Activated CD4-positive, alpha-beta memory T cell treated with anti-CD3 and anti-CD28 coated beads, Interleukin-2, amount 10 ng/mL, durations not matched to agents 7 days and 5 days (primary cell): ENCODE data around the gene WDR44. TPM values are rescaled to one million over a fixed set of nuclear protein-coding genes. Genes with fewer than 3 reads are reported as not detected.

Experiments used
- CTCF ChIA-PET: fragments of 350-600 bp; sonication (Branson Sonifier 250); formaldehyde crosslinking; loops from one replicate; lab custom pipeline; 2021; ENCODE audit warnings: antibody characterized with exemption, inconsistent platforms; lab: Charles Lee
- POLR2A ChIA-PET: fragments of 350-600 bp; sonication (Branson Sonifier 250); formaldehyde crosslinking; loops from one replicate; lab custom pipeline; 2021; ENCODE audit warnings: antibody characterized with exemption; lab: Charles Lee
- DNase-seq: peaks from one replicate; pipeline ENCODE4 v3.0.0-alpha.2; 2020
- H3K27ac Mint-ChIP-seq: one replicate; pipeline ENCODE4 v1.8.0; 2021; ENCODE audit warnings: mild to moderate bottlenecking, mixed read lengths
- H3K27me3 Mint-ChIP-seq: one replicate; pipeline ENCODE4 v1.8.0; 2021; ENCODE audit warnings: mixed read lengths
- H3K36me3 Mint-ChIP-seq: one replicate; pipeline ENCODE4 v1.8.0; 2021; ENCODE audit warnings: low read depth, mixed read lengths
- H3K4me1 Mint-ChIP-seq: one replicate; pipeline ENCODE4 v1.8.0; 2021; ENCODE audit warnings: mixed read lengths
- H3K4me3 Mint-ChIP-seq: one replicate; pipeline ENCODE4 v1.8.0; 2021; ENCODE audit warnings: mild to moderate bottlenecking, mixed read lengths
- H3K9me3 Mint-ChIP-seq: one replicate; pipeline ENCODE4 v1.8.0; 2021; ENCODE audit warnings: mixed read lengths
- total RNA-seq, 2 experiments: library from RNA; stranded (reverse); gene quantifications; one replicate each; pipeline ENCODE4 v1.2.3, GENCODE V29; 2021

WDR44 gene
- total RNA-seq, 2 experiments from 2014 or later: 18.9 to 19.9 TPM

GRCh38 chrX:118368398-118368797 is 22.5 kb downstream of the WDR44 start:
- ChIA-PET POLR2A (no interaction called here), CTCF (no interaction called here)
- peaks cover 3% of the 10 kb centered on the region for H3K4me1 Mint-ChIP-seq
- no peaks in the 10 kb centered on the region for H3K9me3 Mint-ChIP-seq
- H3K27me3 Mint-ChIP-seq: no peaks in the 10 kb centered on the region
- DNase-seq: no peak
- no peak overlapping the region for H3K4me3 Mint-ChIP-seq
- no peak overlapping the region for H3K27ac Mint-ChIP-seq
- peaks cover 6% of the 10 kb centered on the region for H3K36me3 Mint-ChIP-seq

GRCh38 chrX:118370921-118371624 is 25.2 kb downstream of the WDR44 start:
- H3K36me3 Mint-ChIP-seq: peaks cover 6% of the 10 kb centered on the region
- DNase-seq: no peak
- no peaks in the 10 kb centered on the region for H3K9me3 Mint-ChIP-seq
- H3K27ac Mint-ChIP-seq: no peak overlapping the region
- no peaks in the 10 kb centered on the region for H3K4me1 Mint-ChIP-seq
- ChIA-PET POLR2A (no interaction called here), CTCF (no interaction called here)
- H3K4me3 Mint-ChIP-seq: no peak overlapping the region
- H3K27me3 Mint-ChIP-seq: no peaks in the 10 kb centered on the region

DNA sequence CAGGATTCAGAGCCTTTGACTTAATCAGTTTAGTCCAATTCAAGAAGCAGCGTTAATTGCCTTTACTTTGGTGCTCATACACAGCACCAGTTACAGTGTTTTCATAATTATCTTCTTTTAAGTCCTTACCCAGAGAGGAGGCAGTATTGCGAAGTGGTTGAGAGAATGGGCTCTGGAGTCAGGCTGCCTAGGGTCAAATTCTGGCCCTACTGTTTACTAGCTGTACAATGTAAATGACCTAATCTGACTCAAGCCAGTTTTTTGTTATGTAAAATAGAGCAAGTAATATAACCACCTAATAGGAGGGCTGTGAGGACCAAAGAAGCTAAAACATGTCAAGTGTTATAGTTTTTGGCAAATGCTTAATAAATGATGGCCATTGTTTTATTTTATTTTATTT is 27.6 kb downstream of the WDR44 start:
- POLR2A ChIA-PET: no interaction called here
- Mint-ChIP-seq H3K4me1 (no peaks in the 10 kb centered on the region), H3K36me3 (peaks cover 3% of the 10 kb centered on the region), H3K4me3 (no peak overlapping the region), H3K9me3 (no peaks in the 10 kb centered on the region), H3K27me3 (no peaks in the 10 kb centered on the region), H3K27ac (no peak overlapping the region)
- CTCF ChIA-PET: no interaction called here
- no peak for DNase-seq

DNA sequence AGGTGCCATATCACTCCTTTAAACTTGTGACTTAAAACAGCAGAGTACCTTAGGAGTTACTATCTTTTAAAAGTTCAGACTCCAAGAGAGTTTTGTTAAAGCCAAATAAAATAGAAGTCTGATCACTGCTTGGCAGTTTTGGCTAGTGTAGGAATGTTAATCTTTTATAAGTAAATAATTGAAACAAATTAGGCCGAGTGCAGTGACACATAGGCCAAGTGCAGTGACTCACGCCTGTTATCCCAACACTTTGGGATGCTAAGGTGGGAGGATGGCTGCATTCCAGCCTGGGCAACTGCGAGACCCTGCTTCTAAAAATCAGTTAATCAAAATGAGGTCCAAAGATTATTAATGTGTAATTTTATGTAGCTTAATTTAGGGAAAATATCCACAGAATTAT is 37.2 kb downstream of the WDR44 start:
- DNase-seq: no peak
- H3K36me3 Mint-ChIP-seq: peaks cover 3% of the 10 kb centered on the region
- ChIA-PET CTCF (no interaction called here), POLR2A (no interaction called here)
- H3K27me3 Mint-ChIP-seq: no peaks in the 10 kb centered on the region
- no peaks in the 10 kb centered on the region for H3K4me1 Mint-ChIP-seq
- H3K4me3 Mint-ChIP-seq: no peak overlapping the region
- H3K9me3 Mint-ChIP-seq: no peaks in the 10 kb centered on the region
- no peak overlapping the region for H3K27ac Mint-ChIP-seq

- Mint-ChIP-seq H3K4me1 (peaks cover 9% of the 10 kb centered on the region), H3K27ac (no peak overlapping the region), H3K27me3 (no peaks in the 10 kb centered on the region), H3K9me3 (no peaks in the 10 kb centered on the region), H3K36me3 (peaks cover 26% of the 10 kb centered on the region), H3K4me3 (no peak overlapping the region)
- no peak for DNase-seq
- ChIA-PET POLR2A (no interaction called here), CTCF (no interaction called here)
Measured at GRCh38 chrX:118392716-118393115, 46.8 kb downstream of the WDR44 start.

DNA sequence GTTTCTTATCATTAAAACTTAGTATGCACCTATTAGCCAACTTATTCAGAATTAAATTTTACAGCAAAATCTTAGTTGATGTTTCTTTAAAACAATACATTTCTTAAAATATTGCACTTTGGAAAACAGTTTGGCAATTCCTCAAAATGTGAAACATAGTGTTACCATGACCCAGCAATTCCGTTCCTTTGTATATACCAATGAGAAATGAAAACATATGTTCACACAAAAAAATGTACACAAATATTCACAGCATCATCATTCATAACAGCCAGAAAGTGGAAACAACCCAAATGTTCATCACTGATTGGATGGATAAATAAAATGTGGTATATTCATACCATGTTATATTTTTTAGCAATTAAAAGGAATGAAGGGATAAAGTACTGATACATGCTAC is 50.2 kb downstream of the WDR44 start:
- ChIA-PET CTCF (no interaction called here), POLR2A (no interaction called here)
- Mint-ChIP-seq H3K27ac (no peak overlapping the region), H3K4me1 (peaks cover 9% of the 10 kb centered on the region), H3K27me3 (no peaks in the 10 kb centered on the region), H3K36me3 (peaks cover 27% of the 10 kb centered on the region), H3K9me3 (no peaks in the 10 kb centered on the region), H3K4me3 (no peak overlapping the region)
- no peak for DNase-seq

GRCh38 chrX:118418811-118419251 is 72.9 kb downstream of the WDR44 start:
- POLR2A ChIA-PET: no interaction called here

GRCh38 chrX:118420462-118420861 is 74.6 kb downstream of the WDR44 start:
- H3K27ac Mint-ChIP-seq: no peak overlapping the region
- CTCF ChIA-PET: no interaction called here
- H3K27me3 Mint-ChIP-seq: no peaks in the 10 kb centered on the region
- POLR2A ChIA-PET: no interaction called here
- H3K36me3 Mint-ChIP-seq: peaks cover 46% of the 10 kb centered on the region
- H3K9me3 Mint-ChIP-seq: no peaks in the 10 kb centered on the region
- peaks cover 12% of the 10 kb centered on the region for H3K4me1 Mint-ChIP-seq
- H3K4me3 Mint-ChIP-seq: no peak overlapping the region
- DNase-seq: no peak

More at GRCh38 chrX:118418811-118419251, 72.9 kb downstream of the WDR44 start:
- Mint-ChIP-seq H3K27me3 (no peaks in the 10 kb centered on the region), H3K9me3 (no peaks in the 10 kb centered on the region), H3K4me3 (no peak overlapping the region), H3K4me1 (peaks cover 11% of the 10 kb centered on the region), H3K27ac (no peak overlapping the region), H3K36me3 (peaks cover 48% of the 10 kb centered on the region)
- no peak for DNase-seq
- CTCF ChIA-PET: no interaction called here

DNA sequence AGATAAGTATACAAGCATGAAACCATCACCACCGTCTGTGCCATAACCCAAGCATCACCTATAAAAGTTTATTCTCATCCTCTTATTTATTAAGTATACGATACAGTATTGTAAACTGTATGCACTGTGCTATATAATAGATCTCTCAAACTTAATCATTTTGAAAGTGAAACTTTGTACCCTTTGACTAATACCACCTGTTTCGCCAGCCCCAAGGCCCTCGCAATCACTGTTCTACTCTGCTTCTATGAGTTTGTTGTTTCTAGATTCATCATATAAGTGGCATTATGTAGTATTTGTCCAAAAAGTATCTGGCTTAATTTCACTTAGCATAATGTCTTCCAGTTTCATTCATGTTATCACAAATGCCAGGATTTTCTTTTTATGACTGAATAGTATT is 77.7 kb downstream of the WDR44 start:
- DNase-seq: peak; percentile 17
- no peak overlapping the region for H3K27ac Mint-ChIP-seq
- no peaks in the 10 kb centered on the region for H3K27me3 Mint-ChIP-seq
- ChIA-PET CTCF (no interaction called here), POLR2A (no interaction called here)
- no peak overlapping the region for H3K4me3 Mint-ChIP-seq
- H3K4me1 Mint-ChIP-seq: peaks cover 12% of the 10 kb centered on the region
- H3K36me3 Mint-ChIP-seq: peaks cover 25% of the 10 kb centered on the region
- H3K9me3 Mint-ChIP-seq: no peaks in the 10 kb centered on the region

DNA sequence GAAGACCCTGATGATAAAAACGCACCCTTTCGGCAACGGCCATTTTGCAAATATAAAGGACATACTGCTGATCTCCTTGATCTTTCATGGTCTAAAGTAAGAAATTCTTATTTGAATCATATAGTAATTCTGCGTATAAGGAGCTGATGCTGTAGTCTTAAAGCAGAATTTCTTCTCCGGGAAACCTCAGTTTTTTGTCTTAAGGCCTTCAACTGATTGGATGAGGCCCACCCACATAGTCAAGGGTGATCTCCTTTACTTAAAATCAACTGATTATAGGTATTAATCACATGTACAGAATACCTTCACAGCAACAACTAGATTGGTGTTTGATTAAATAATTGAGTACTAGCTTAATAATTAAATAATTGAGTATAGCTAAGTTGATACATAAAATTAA is 86.9 kb downstream of the WDR44 start:
- H3K4me3 Mint-ChIP-seq: no peak overlapping the region
- H3K9me3 Mint-ChIP-seq: no peaks in the 10 kb centered on the region
- peaks cover 29% of the 10 kb centered on the region for H3K36me3 Mint-ChIP-seq
- POLR2A ChIA-PET: no interaction called here
- CTCF ChIA-PET: interaction anchor here (1.8 kb wide), 1 partner anchor 169 kb away, joined by 3 read pairs; no protein-coding TSS in a partner anchor
- H3K27me3 Mint-ChIP-seq: no peaks in the 10 kb centered on the region
- H3K4me1 Mint-ChIP-seq: no peaks in the 10 kb centered on the region
- H3K27ac Mint-ChIP-seq: no peak overlapping the region
- DNase-seq: no peak

DNA sequence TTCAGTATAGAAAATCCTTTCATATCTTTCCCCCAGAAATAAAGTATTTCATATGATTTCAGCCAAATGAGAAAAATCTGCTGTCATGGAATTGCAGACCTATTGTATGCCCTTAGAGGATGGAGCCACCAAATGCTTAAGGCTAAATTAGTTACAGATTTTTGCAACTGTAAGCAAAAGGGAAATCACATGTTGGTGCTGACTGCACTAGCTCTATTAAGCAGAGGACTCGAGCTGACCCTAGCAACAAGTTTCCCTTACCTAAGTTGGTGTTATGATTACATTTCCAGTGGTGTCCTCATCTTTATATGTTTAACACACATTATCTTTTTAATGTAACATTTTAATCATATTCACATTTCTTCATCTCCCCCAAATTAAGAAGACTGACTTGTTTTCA is 91.4 kb downstream of the WDR44 start:
- no peak for DNase-seq
- Mint-ChIP-seq H3K9me3 (no peaks in the 10 kb centered on the region), H3K4me1 (no peaks in the 10 kb centered on the region), H3K27me3 (no peaks in the 10 kb centered on the region), H3K4me3 (no peak overlapping the region), H3K36me3 (peaks cover 29% of the 10 kb centered on the region), H3K27ac (no peak overlapping the region)
- POLR2A ChIA-PET: no interaction called here
- CTCF ChIA-PET: interaction anchor here (0.7 kb wide), 1 partner anchor 402 kb away, joined by 3 read pairs; no protein-coding TSS in a partner anchor

- POLR2A ChIA-PET: no interaction called here
Measured at GRCh38 chrX:118448273-118448783, 102.4 kb downstream of the WDR44 start.

GRCh38 chrX:118455013-118455412 is 109.1 kb downstream of the WDR44 start:
- no peak for DNase-seq
- no peak overlapping the region for H3K27ac Mint-ChIP-seq
- H3K9me3 Mint-ChIP-seq: no peaks in the 10 kb centered on the region
- POLR2A ChIA-PET: no interaction called here
- CTCF ChIA-PET: no interaction called here
- H3K4me1 Mint-ChIP-seq: no peaks in the 10 kb centered on the region
- peaks cover 8% of the 10 kb centered on the region for H3K36me3 Mint-ChIP-seq
- H3K27me3 Mint-ChIP-seq: no peaks in the 10 kb centered on the region
- no peak overlapping the region for H3K4me3 Mint-ChIP-seq

More at GRCh38 chrX:118448273-118448783, 102.4 kb downstream of the WDR44 start:
- H3K9me3 Mint-ChIP-seq: no peaks in the 10 kb centered on the region
- H3K36me3 Mint-ChIP-seq: peaks cover 14% of the 10 kb centered on the region
- H3K4me3 Mint-ChIP-seq: no peak overlapping the region
- no peaks in the 10 kb centered on the region for H3K4me1 Mint-ChIP-seq
- CTCF ChIA-PET: interaction anchor here (1.8 kb wide), 1 partner anchor 10 kb away, joined by 4 read pairs; no protein-coding TSS in a partner anchor
- no peaks in the 10 kb centered on the region for H3K27me3 Mint-ChIP-seq
- no peak overlapping the region for H3K27ac Mint-ChIP-seq
- no peak for DNase-seq
